OCI-LY7 (cell line): ENCODE measurements around the gene TMEM131L.

Experiments used
- EZH2phosphoT487 ChIP-seq: fragments of 200-600 bp; sonication (generic); IDR thresholded peaks from 2 replicates; pipeline ENCODE4 v1.6.1; 2018; ENCODE audit warnings: low read depth, borderline replicate concordance, mild to moderate bottlenecking, mixed run types, antibody characterized with exemption, low read length, moderate library complexity, mixed read lengths
- TF ChIP-seq, protein P1 (sequence below): fragments of 200-600 bp; sonication (generic); conservative IDR thresholded peaks from 2 replicates; pipeline ENCODE4 v1.5.1; 2014; ENCODE audit warnings: mild to moderate bottlenecking, antibody characterized with exemption, low read length, moderate library complexity, mixed read lengths

DNA sequence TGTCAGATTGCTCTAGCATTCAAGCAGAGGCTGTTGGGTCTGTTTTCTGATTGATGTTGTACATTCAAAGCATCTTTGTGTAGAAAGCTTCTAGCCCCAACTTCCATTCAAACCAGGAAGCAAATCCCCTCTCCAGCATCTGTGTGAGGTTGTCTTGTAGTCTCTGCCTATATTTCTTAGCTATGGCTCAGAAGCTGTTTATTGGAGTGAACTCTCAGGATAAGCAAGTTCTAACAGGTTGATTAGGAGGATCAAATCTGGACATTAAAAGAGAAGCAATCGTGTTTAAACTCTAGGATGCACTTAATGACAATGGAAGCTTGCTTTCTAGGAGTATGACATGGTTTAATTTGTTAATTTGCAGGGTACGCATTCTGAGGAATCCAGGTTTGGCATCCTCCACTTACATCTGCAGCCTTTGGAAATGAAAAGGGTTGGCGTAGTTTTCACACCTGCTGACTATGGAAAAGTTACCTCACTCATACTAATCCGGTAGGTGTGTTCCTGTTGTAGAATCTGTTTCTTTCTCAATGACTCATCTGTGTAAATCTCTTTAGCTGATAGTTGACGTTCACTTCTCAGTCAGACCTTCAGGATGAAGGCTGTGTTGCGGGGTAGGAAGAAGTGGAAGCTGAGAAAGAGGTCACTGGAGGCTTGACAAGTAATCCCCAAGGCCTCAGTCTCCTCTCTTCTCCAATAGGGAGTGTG lies 129.9 kb downstream of the TMEM131L start:
- TF ChIP-seq, protein P1, sequence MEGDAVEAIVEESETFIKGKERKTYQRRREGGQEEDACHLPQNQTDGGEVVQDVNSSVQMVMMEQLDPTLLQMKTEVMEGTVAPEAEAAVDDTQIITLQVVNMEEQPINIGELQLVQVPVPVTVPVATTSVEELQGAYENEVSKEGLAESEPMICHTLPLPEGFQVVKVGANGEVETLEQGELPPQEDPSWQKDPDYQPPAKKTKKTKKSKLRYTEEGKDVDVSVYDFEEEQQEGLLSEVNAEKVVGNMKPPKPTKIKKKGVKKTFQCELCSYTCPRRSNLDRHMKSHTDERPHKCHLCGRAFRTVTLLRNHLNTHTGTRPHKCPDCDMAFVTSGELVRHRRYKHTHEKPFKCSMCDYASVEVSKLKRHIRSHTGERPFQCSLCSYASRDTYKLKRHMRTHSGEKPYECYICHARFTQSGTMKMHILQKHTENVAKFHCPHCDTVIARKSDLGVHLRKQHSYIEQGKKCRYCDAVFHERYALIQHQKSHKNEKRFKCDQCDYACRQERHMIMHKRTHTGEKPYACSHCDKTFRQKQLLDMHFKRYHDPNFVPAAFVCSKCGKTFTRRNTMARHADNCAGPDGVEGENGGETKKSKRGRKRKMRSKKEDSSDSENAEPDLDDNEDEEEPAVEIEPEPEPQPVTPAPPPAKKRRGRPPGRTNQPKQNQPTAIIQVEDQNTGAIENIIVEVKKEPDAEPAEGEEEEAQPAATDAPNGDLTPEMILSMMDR, result no peak
- TF ChIP-seq EZH2phosphoT487, result no peak
